22Rv1 (cell line): ENCODE data around the gene C21orf58.

Experiments used
- CTCF ChIP-seq: fragments of 450-650 bp; IDR thresholded peaks from 2 replicates; pipeline ENCODE4 v1.5.1; 2017; ENCODE audit warnings: mild to moderate bottlenecking
- ZFX ChIP-seq: fragments of 450-650 bp; IDR thresholded peaks from 2 replicates; pipeline ENCODE4 v1.6.1; 2017; ENCODE audit warnings: antibody characterized with exemption, borderline replicate concordance

GRCh38 chr21:46366091-46366490 is 42.4 kb upstream of the C21orf58 start:
- TF ChIP-seq CTCF = no peak
- TF ChIP-seq ZFX = no peak
